Measurements from ENCODE around the gene FOXL1.

GRCh38 chr16:86549893-86550190 is 28.5 kb upstream of the FOXL1 start:
- TF ChIP-seq CTCF (IDR thresholded peaks at IDR 0.05) (no peak), POLR2A (IDR thresholded peaks at IDR 0.05) (no peak)

Measured in uterus (tissue), 2 donors.